ENCODE data around the gene FGF12. TPM values are rescaled to one million over a fixed set of nuclear protein-coding genes. Genes with fewer than 3 reads are reported as not detected.

FGF12 gene
- total RNA-seq, 1 experiment from 2014 or later: 9.7 TPM

DNA sequence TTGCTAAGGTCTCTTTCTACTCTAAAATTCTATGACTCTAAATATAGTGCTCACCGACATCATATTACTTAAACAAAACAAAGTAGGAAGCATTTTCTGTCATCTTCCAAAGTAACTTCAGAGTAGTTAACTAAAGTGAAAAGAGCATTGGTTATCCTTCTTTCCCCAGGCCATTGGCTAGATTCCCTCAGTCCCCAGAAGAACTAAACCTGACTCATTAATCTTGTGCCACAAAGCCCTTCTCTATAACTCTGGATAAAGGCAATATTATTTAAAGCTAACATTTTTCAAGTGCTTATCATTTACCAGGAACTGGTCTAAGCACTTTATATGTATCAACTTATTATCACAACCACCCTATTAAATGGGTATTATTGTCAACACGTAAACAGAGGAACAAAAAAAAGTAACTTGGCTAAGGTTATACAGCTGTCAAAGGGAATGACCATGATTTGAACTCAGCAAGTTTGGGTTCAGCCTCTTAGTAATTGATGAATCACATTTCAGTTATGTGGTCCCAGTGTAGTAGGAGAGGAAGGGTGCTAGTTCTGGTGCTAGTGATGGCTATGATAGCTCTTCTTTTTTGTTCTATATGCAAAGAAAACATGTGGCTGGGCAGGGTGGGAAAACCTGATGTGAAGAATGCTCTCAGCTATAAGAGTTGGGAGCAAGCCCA lies 304.9 kb downstream of the FGF12 start:
- no peak for DNase-seq
- TF ChIP-seq, protein P1, sequence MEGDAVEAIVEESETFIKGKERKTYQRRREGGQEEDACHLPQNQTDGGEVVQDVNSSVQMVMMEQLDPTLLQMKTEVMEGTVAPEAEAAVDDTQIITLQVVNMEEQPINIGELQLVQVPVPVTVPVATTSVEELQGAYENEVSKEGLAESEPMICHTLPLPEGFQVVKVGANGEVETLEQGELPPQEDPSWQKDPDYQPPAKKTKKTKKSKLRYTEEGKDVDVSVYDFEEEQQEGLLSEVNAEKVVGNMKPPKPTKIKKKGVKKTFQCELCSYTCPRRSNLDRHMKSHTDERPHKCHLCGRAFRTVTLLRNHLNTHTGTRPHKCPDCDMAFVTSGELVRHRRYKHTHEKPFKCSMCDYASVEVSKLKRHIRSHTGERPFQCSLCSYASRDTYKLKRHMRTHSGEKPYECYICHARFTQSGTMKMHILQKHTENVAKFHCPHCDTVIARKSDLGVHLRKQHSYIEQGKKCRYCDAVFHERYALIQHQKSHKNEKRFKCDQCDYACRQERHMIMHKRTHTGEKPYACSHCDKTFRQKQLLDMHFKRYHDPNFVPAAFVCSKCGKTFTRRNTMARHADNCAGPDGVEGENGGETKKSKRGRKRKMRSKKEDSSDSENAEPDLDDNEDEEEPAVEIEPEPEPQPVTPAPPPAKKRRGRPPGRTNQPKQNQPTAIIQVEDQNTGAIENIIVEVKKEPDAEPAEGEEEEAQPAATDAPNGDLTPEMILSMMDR (IDR thresholded peaks at IDR 0.05; ENCODE audit: unreplicated experiment): no peak
- CTCF ChIA-PET: interaction anchor here (0.7 to 1.8 kb wide), 18 partner anchors 9 to 1006 kb away, joined by 3 to 28 read pairs (median 4); no protein-coding TSS in a partner anchor
- BruUV-seq (replicated peaks): no TSS peak
- H3K27me3 Mint-ChIP-seq (ENCODE audit: unreplicated experiment): no peaks in the 10 kb centered on the region
- H3K4me3 Mint-ChIP-seq (ENCODE audit: low read depth, unreplicated experiment): no peak overlapping the region
- peaks cover 27% of the 10 kb centered on the region for H3K4me1 Mint-ChIP-seq (ENCODE audit: low read depth, unreplicated experiment)
- intact Hi-C loops (cut with micrococcal nuclease; ENCODE audit: unreplicated experiment): loop anchor here (1.0 to 5.0 kb wide), 2 partner anchors 234 to 280 kb away; no protein-coding TSS in a partner anchor
- no peaks in the 10 kb centered on the region for H3K9me3 Mint-ChIP-seq (ENCODE audit: low read depth, unreplicated experiment)
- H3K27ac Mint-ChIP-seq (ENCODE audit: unreplicated experiment): peak overlapping the region; percentile 50
- no peaks in the 10 kb centered on the region for H3K36me3 Mint-ChIP-seq (ENCODE audit: insufficient read depth, unreplicated experiment)

DNA sequence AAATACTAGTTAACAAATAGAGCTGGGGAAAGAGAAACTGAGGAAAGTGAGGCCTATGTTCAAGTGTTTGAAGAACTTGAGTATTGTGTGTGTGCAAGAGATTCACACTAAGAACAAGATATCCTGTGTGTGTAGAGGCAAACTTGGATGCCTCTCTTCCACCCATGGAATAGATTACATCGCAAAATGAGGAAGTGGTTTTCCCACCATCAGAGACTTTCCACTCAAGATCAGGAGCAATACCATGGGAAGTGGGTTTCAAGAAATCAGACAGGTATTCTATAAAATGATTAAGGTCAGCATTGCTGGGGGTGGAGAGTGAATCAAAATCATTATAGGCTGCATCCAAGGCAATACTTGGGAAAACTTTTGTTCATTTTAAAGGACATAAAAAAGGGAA lies 308.0 kb downstream of the FGF12 start:
- no peak for DNase-seq
- peaks cover 30% of the 10 kb centered on the region for H3K4me1 Mint-ChIP-seq (ENCODE audit: low read depth, unreplicated experiment)
- H3K27ac Mint-ChIP-seq (ENCODE audit: unreplicated experiment): no peak overlapping the region
- TF ChIP-seq, protein P1 (IDR thresholded peaks at IDR 0.05; ENCODE audit: unreplicated experiment): no peak
- intact Hi-C loops (cut with micrococcal nuclease; ENCODE audit: unreplicated experiment): no loop called here
- H3K4me3 Mint-ChIP-seq (ENCODE audit: low read depth, unreplicated experiment): no peak overlapping the region
- no peaks in the 10 kb centered on the region for H3K27me3 Mint-ChIP-seq (ENCODE audit: unreplicated experiment)
- CTCF ChIA-PET: interaction anchor here (0.6 to 1.5 kb wide), 3 partner anchors 9 to 254 kb away, joined by 3 to 5 read pairs (median 5); no protein-coding TSS in a partner anchor
- no peaks in the 10 kb centered on the region for H3K9me3 Mint-ChIP-seq (ENCODE audit: low read depth, unreplicated experiment)
- BruUV-seq (replicated peaks): no TSS peak
- no peaks in the 10 kb centered on the region for H3K36me3 Mint-ChIP-seq (ENCODE audit: insufficient read depth, unreplicated experiment)

DNA sequence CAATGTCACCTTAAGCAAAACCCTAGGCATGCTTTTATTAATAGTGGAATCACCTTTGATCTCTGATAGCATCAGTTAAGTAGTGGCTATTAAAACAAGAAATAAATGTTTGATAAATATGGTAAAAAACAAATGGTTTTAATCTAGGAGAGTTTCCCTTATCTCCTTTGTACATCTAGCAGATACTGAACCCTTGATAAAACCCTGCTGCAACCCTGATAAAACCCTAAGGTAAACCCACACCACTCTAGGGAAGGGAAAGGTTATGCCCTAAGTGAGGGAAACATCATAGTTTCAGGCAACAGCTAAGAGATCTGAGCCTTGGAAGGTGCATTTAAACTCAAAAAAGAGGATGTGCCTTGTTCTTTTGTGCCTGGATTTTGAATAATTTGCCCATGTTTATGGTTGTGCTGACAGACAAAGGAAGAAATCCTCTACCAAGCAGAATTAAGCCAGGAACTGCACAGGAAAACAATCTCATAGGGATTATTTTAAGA lies 309.7 kb downstream of the FGF12 start:
- Mint-ChIP-seq H3K9me3 (ENCODE audit: low read depth, unreplicated experiment) (peaks cover 4% of the 10 kb centered on the region), H3K36me3 (ENCODE audit: insufficient read depth, unreplicated experiment) (no peaks in the 10 kb centered on the region), H3K4me1 (ENCODE audit: low read depth, unreplicated experiment) (peaks cover 34% of the 10 kb centered on the region), H3K4me3 (ENCODE audit: low read depth, unreplicated experiment) (no peak overlapping the region), H3K27me3 (ENCODE audit: unreplicated experiment) (no peaks in the 10 kb centered on the region), H3K27ac (ENCODE audit: unreplicated experiment) (no peak overlapping the region)
- BruUV-seq (replicated peaks): no TSS peak
- TF ChIP-seq, protein P1 (IDR thresholded peaks at IDR 0.05; ENCODE audit: unreplicated experiment): no peak
- no peak for DNase-seq
- CTCF ChIA-PET: no interaction called here
- intact Hi-C loops (cut with micrococcal nuclease; ENCODE audit: unreplicated experiment): no loop called here

DNA sequence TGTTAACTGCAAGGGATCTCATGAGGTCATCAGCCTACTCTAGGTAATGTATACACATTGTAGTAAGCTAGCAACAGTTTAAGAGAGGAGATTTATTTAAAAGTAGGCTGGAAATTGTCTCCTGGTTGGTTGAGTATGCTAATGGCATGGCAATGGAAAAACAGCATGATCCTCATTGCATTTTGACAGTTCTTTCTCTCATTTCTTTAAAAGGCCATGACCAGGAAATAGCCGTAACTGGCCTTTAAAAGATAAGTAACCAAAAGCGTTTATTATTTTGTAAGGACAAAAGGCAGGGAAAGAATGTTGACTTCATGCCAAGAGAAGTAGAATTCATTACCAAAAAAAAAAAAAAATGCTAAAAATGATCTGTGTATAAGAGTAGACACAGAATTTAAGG lies 310.3 kb downstream of the FGF12 start:
- peaks cover 4% of the 10 kb centered on the region for H3K9me3 Mint-ChIP-seq (ENCODE audit: low read depth, unreplicated experiment)

More for the DNA sequence above, 310.3 kb downstream of the FGF12 start:
- no peak overlapping the region for H3K4me3 Mint-ChIP-seq (ENCODE audit: low read depth, unreplicated experiment)
- no peak for DNase-seq
- CTCF ChIA-PET: interaction anchor here (0.7 to 0.8 kb wide), 2 partner anchors 38 to 984 kb away, joined by 3 to 6 read pairs; no protein-coding TSS in a partner anchor
- no peaks in the 10 kb centered on the region for H3K27me3 Mint-ChIP-seq (ENCODE audit: unreplicated experiment)
- BruUV-seq (replicated peaks): no TSS peak
- peaks cover 34% of the 10 kb centered on the region for H3K4me1 Mint-ChIP-seq (ENCODE audit: low read depth, unreplicated experiment)
- TF ChIP-seq, protein P1 (IDR thresholded peaks at IDR 0.05; ENCODE audit: unreplicated experiment): no peak
- H3K27ac Mint-ChIP-seq (ENCODE audit: unreplicated experiment): no peak overlapping the region
- H3K36me3 Mint-ChIP-seq (ENCODE audit: insufficient read depth, unreplicated experiment): no peaks in the 10 kb centered on the region
- intact Hi-C loops (cut with micrococcal nuclease; ENCODE audit: unreplicated experiment): no loop called here

Measured in Calu3 (cell line).